BJ (cell line): Measurements from ENCODE around the gene SYNE3. TPM values are rescaled to one million over a fixed set of nuclear protein-coding genes. Genes with fewer than 3 reads are reported as not detected.

Experiments used
- CTCF ChIA-PET: fragments of 350-600 bp; formaldehyde crosslinking; extraction: SDS; loops from one replicate; lab custom pipeline; 2021; ENCODE audit warnings: antibody characterized with exemption, inconsistent platforms; lab: Yijun Ruan, JAX
- POLR2A ChIA-PET: fragments of 300-600 bp; sonication (Branson Sonifier 250); formaldehyde crosslinking; extraction: SDS; loops from one replicate; lab custom pipeline; 2021; ENCODE audit warnings: antibody characterized with exemption; lab: Charles Lee
- DNase-seq: peaks from one replicate; pipeline ENCODE4 v3.0.0-alpha.2; 2011; ENCODE audit warnings: low read depth
- H3K27me3 ChIP-seq: 2 replicates; pipeline ENCODE4 v1.6.0; 2011; ENCODE audit warnings: low read length; ENCODE audit not compliant: control insufficient read depth, insufficient read depth
- H3K36me3 ChIP-seq: 2 replicates; pipeline ENCODE4 v1.5.1; 2011; ENCODE audit warnings: low read length; ENCODE audit not compliant: control insufficient read depth, insufficient read depth
- H3K4me3 ChIP-seq: 2 replicates; pipeline ENCODE4 v1.5.1; 2011; ENCODE audit warnings: low read depth, mild to moderate bottlenecking, control low read depth, low read length
- polyA plus RNA-seq: library from polyadenylated mRNA; depleted of rRNA; stranded (reverse); fragments of >200 nt; gene quantifications from 2 replicates; pipeline ENCODE4 v1.2.3, GENCODE V29; 2011
- TF ChIP-seq, protein P1 (sequence below): IDR thresholded peaks from 2 replicates; pipeline ENCODE4 v1.5.1; 2011; ENCODE audit warnings: low read depth, mild to moderate bottlenecking, control low read depth, inconsistent platforms, low read length, moderate library complexity; ENCODE audit not compliant: insufficient read depth

SYNE3 gene
- polyA plus RNA-seq, 1 experiment, result 3.5 TPM

DNA sequence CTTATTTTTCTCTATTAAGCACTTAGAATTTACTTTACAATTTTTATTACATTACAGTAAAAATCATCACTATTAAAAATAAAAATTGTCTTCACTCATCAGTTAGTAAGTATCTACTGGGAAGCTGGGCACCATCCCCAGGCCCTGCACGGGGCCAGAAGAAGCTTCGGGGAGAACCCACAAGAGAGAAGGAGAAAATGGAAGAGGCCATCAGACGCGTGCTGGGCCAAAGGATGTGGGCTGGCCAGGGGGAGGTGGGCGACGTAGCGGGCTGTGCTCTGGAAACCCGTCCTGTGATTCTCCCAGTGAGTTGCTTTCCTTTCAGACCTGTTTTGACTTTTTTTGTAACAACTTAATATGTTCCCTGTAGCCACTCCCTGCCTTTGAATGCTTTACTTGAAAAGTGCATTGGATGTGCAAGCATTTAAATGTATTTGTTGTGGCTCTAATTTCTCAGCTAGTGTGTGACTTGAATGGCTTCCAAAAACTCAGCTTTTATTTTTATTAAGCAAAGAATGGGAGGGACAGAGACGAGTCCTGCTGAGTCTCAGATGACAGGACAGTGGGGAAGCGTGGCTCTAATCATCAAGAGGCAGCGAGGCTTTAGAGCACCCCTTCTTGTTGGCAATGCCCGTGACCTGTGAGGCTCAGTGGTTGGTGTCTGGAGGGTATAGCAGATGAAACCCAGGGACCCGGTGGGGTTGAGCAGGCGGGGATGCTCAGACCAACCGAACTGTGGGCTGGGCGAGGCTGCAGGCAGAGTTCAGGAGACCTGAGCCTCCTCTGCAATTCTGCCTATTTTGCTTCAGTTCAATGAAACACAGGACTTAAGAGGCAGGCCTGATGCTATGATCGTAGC, 38.8 kb downstream of the SYNE3 start:
- peaks cover 17% of the 10 kb centered on the region for H3K36me3 ChIP-seq
- CTCF ChIA-PET, result interaction anchor here (0.7 to 1.2 kb wide), 3 partner anchors 10 to 43 kb away, joined by 3 read pairs; no protein-coding TSS in a partner anchor
- no peak for DNase-seq
- POLR2A ChIA-PET, result no interaction called here
- no peak overlapping the region for H3K4me3 ChIP-seq
- TF ChIP-seq, protein P1, sequence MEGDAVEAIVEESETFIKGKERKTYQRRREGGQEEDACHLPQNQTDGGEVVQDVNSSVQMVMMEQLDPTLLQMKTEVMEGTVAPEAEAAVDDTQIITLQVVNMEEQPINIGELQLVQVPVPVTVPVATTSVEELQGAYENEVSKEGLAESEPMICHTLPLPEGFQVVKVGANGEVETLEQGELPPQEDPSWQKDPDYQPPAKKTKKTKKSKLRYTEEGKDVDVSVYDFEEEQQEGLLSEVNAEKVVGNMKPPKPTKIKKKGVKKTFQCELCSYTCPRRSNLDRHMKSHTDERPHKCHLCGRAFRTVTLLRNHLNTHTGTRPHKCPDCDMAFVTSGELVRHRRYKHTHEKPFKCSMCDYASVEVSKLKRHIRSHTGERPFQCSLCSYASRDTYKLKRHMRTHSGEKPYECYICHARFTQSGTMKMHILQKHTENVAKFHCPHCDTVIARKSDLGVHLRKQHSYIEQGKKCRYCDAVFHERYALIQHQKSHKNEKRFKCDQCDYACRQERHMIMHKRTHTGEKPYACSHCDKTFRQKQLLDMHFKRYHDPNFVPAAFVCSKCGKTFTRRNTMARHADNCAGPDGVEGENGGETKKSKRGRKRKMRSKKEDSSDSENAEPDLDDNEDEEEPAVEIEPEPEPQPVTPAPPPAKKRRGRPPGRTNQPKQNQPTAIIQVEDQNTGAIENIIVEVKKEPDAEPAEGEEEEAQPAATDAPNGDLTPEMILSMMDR, result no peak
- H3K27me3 ChIP-seq, result no peaks in the 10 kb centered on the region

DNA sequence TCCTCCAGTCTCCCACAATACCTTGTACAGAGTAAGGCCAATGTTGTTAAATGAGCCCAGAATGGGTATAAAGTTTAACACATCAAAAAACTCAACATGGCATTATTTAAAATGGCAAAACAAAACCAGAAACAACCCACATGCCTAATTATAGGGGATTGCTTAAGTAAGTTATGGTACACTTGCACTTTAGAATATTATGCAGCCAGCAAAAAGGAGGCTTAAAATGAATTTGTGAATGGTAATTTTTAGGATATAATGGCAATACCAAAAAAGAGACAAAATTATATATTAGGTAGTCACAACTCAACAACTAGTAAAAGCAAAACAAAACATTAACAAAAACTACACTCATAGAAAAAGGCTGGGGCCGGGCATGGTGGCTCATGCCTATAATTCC, 39.7 kb downstream of the SYNE3 start:
- CTCF ChIA-PET, result no interaction called here
- Histone ChIP-seq H3K4me3 (no peak overlapping the region), H3K36me3 (peaks cover 17% of the 10 kb centered on the region), H3K27me3 (no peaks in the 10 kb centered on the region)
- POLR2A ChIA-PET, result no interaction called here
- TF ChIP-seq, protein P1, result no peak
- DNase-seq, result no peak

DNA sequence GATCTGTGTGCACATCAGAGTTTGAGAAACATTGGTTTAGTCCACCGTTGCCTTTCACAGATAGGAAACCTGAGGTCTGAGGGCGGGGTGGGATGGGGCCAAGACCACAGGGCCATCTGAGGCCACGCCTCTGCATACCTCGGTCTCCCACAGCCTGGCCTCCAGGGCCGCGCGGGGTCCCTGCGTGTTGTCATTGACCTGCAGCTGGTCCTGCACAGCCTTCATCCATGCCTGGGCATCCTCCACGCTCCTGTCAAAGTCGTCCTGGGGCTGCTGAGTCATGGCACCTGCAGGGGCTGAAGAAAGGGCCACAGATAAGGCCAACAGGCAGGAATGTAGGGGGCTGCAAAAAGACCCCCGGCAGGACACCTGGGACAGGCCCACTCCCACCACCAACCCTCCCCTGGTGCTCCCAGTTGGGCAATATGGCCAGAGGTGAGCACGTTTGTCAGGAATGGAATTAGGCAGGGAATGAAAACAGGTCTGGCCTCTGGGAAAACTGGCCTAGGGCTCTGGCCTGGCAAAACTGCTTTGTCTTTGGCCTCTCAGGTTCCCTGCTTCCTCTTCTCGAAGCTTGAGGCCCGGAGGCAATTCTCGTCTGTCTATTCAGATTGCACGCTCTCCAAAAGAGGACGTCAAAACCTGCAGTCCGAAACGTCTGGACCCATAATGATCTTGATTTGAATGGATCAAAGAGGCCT, 40.8 kb downstream of the SYNE3 start:
- POLR2A ChIA-PET, result no interaction called here
- CTCF ChIA-PET, result interaction anchor here (2.2 kb wide), 1 partner anchor 23 kb away, joined by 7 read pairs; no protein-coding TSS in a partner anchor

DNA sequence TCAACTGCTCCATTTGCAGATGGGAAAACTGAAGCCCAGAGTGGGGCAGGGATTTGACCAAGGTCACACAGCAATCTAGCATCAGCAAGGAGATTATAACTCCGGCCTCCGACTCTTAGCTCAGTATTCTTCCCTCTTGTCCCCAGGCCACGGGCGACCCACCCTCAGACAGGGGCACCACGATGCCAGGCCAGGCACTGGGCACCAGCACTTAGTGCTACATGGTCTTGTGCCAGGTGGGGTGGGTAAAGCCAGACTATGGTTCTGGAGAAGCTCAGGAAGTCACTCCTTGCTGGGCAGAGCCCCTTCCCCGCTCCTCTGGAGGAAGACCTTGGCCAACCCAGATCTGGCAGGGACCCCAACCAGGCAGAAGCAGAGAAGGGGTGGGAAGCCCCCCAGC, 41.5 kb downstream of the SYNE3 start:
- ChIA-PET POLR2A (no interaction called here), CTCF (interaction anchor here (1.6 to 2.2 kb wide), 2 partner anchors 22 to 50 kb away, joined by 3 to 7 read pairs; no protein-coding TSS in a partner anchor)
- no peak for DNase-seq
- Histone ChIP-seq H3K4me3 (no peak overlapping the region), H3K27me3 (no peaks in the 10 kb centered on the region), H3K36me3 (peaks cover 17% of the 10 kb centered on the region)
- TF ChIP-seq, protein P1, result no peak

More for the DNA sequence above, 40.8 kb downstream of the SYNE3 start:
- peaks cover 17% of the 10 kb centered on the region for H3K36me3 ChIP-seq
- H3K4me3 ChIP-seq, result no peak overlapping the region
- TF ChIP-seq, protein P1, result no peak
- H3K27me3 ChIP-seq, result no peaks in the 10 kb centered on the region
- no peak for DNase-seq

DNA sequence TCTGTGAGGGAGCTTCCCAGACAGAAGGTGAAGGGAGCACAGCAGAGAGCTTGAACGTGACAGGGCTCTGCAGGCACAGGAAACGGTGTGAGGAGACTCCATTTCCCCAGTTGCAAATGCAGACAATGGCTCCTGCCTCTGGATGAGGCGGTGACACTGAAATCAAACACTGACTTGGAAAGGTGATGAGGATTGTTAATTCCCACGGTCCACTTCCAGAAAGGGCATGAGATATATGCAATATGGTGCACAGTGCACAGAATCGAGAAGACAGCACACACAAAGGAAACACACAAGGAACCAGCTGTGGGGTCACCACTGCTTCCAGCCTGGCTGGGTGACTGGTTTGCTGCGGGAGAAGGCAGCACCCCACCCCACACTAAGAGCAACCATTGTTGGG, 42.0 kb downstream of the SYNE3 start:
- peaks cover 17% of the 10 kb centered on the region for H3K36me3 ChIP-seq
- no peaks in the 10 kb centered on the region for H3K27me3 ChIP-seq
- TF ChIP-seq, protein P1, result no peak
- ChIA-PET CTCF (interaction anchor here (1.2 to 2.2 kb wide), 4 partner anchors 21 to 51 kb away, joined by 3 to 7 read pairs (median 3); no protein-coding TSS in a partner anchor), POLR2A (no interaction called here)
- DNase-seq, result no peak
- no peak overlapping the region for H3K4me3 ChIP-seq
